ENCODE measurements around the gene ANO5. TPM values are rescaled to one million over a fixed set of nuclear protein-coding genes. Genes with fewer than 3 reads are reported as not detected.

Gene ANO5
- total RNA-seq, 1 donor from 2014 or later = 3.9 TPM

GRCh38 chr11:22225190-22225589, 32.3 kb downstream of the ANO5 start:
- DNase-seq (ENCODE audit: low spot score in 2 of 2, unreplicated experiment in 2 of 2) = no peak
- Mint-ChIP-seq H3K27ac (no peak overlapping the region), H3K27me3 (ENCODE audit: low read depth) (no peaks in the 10 kb centered on the region), H3K4me3 (no peak overlapping the region), H3K36me3 (no peaks in the 10 kb centered on the region), H3K9me3 (no peaks in the 10 kb centered on the region), H3K4me1 (no peaks in the 10 kb centered on the region)
- TF ChIP-seq CTCF (IDR thresholded peaks at IDR 0.05; ENCODE audit: unreplicated experiment) = no peak

- DNase-seq (ENCODE audit: low spot score in 2 of 2, unreplicated experiment in 2 of 2) = no peak
- no peak overlapping the region for H3K4me3 Mint-ChIP-seq
These were observed 41.9 kb downstream of the ANO5 start for GRCh38 chr11:22234743-22235142.

GRCh38 chr11:22244986-22245592, 52.2 kb downstream of the ANO5 start:
- no peaks in the 10 kb centered on the region for H3K4me1 Mint-ChIP-seq
- DNase-seq (ENCODE audit: low spot score in 2 of 2, unreplicated experiment in 2 of 2) = peak in 1 of 2 experiments; percentile 38
- peak; percentile 50 for TF ChIP-seq CTCF (IDR thresholded peaks at IDR 0.05; ENCODE audit: unreplicated experiment)
- no peaks in the 10 kb centered on the region for H3K36me3 Mint-ChIP-seq
- no peaks in the 10 kb centered on the region for H3K27me3 Mint-ChIP-seq (ENCODE audit: low read depth)
- H3K4me3 Mint-ChIP-seq = no peak overlapping the region
- H3K27ac Mint-ChIP-seq = no peak overlapping the region
- H3K9me3 Mint-ChIP-seq = peaks cover 6% of the 10 kb centered on the region

More at GRCh38 chr11:22234743-22235142, 41.9 kb downstream of the ANO5 start:
- Mint-ChIP-seq H3K9me3 (no peaks in the 10 kb centered on the region), H3K27ac (no peak overlapping the region), H3K36me3 (no peaks in the 10 kb centered on the region), H3K27me3 (ENCODE audit: low read depth) (no peaks in the 10 kb centered on the region), H3K4me1 (no peaks in the 10 kb centered on the region)
- TF ChIP-seq CTCF (IDR thresholded peaks at IDR 0.05; ENCODE audit: unreplicated experiment) = no peak

- H3K27ac Mint-ChIP-seq = no peak overlapping the region
- no peaks in the 10 kb centered on the region for H3K27me3 Mint-ChIP-seq (ENCODE audit: low read depth)
- no peak for DNase-seq (ENCODE audit: low spot score in 2 of 2, unreplicated experiment in 2 of 2)
- no peak overlapping the region for H3K4me3 Mint-ChIP-seq
- H3K9me3 Mint-ChIP-seq = peaks cover 6% of the 10 kb centered on the region
- no peak for TF ChIP-seq CTCF (IDR thresholded peaks at IDR 0.05; ENCODE audit: unreplicated experiment)
- no peaks in the 10 kb centered on the region for H3K4me1 Mint-ChIP-seq
- no peaks in the 10 kb centered on the region for H3K36me3 Mint-ChIP-seq
These were observed 54.1 kb downstream of the ANO5 start for GRCh38 chr11:22246992-22247391.

- H3K4me1 Mint-ChIP-seq = no peaks in the 10 kb centered on the region
- H3K4me3 Mint-ChIP-seq = no peak overlapping the region
- H3K36me3 Mint-ChIP-seq = no peaks in the 10 kb centered on the region
- H3K27me3 Mint-ChIP-seq (ENCODE audit: low read depth) = no peaks in the 10 kb centered on the region
- no peaks in the 10 kb centered on the region for H3K9me3 Mint-ChIP-seq
- TF ChIP-seq CTCF (IDR thresholded peaks at IDR 0.05; ENCODE audit: unreplicated experiment) = no peak
- H3K27ac Mint-ChIP-seq = no peak overlapping the region
- no peak for DNase-seq (ENCODE audit: low spot score in 2 of 2, unreplicated experiment in 2 of 2)
These were observed 57.0 kb downstream of the ANO5 start for GRCh38 chr11:22249871-22250270.

GRCh38 chr11:22256876-22257275, 64.0 kb downstream of the ANO5 start:
- H3K9me3 Mint-ChIP-seq = no peaks in the 10 kb centered on the region
- no peak for DNase-seq (ENCODE audit: low spot score in 2 of 2, unreplicated experiment in 2 of 2)
- no peak overlapping the region for H3K27ac Mint-ChIP-seq
- H3K27me3 Mint-ChIP-seq (ENCODE audit: low read depth) = no peaks in the 10 kb centered on the region
- no peaks in the 10 kb centered on the region for H3K36me3 Mint-ChIP-seq
- no peak overlapping the region for H3K4me3 Mint-ChIP-seq
- H3K4me1 Mint-ChIP-seq = no peaks in the 10 kb centered on the region
- no peak for TF ChIP-seq CTCF (IDR thresholded peaks at IDR 0.05; ENCODE audit: unreplicated experiment)
